Measurements from ENCODE around the gene PDE9A.

Gene PDE9A

DNA sequence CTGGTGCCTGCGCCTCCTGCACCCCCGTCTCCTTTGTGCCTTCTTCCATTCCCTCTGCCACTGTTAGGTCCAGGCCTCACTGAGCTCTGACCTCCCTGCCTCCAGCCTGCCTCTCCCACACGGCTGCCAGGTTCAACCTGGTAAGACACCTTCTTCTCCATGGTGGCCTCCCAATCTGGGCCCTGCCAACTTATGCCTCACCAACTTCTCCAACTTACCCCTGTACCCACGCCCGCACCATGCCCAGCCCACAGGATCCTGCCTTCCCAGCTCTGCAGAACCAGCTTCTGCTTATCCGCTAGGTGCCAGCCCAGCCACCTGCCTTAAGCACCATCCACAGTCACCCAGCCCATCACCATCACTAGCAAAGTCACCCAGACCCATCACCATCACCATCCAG is 37.2 kb downstream of the PDE9A start:
- no peak overlapping the region for H3K4me3 ChIP-seq (replicated peaks; ENCODE audit: insufficient read depth, low read length)
- H3K27me3 ChIP-seq (ENCODE audit: insufficient read depth, poor library complexity, severe bottlenecking): no peaks in the 10 kb centered on the region
- H3K27ac ChIP-seq (replicated peaks): no peak overlapping the region
- DNase-seq (ENCODE audit: low read depth in 1 of 2, low spot score in 1 of 2): no peak
- TF ChIP-seq POLR2AphosphoS5 (IDR thresholded peaks at IDR 0.05; ENCODE audit: low read depth) (no peak), SPI1 (IDR thresholded peaks at IDR 0.05; ENCODE audit: borderline replicate concordance, low read depth) (no peak), GABPA (IDR thresholded peaks at IDR 0.05; ENCODE audit: low read depth) (no peak), CTCF (IDR thresholded peaks at IDR 0.05; ENCODE audit: insufficient read depth, low read length) (no peak)
- TF ChIP-seq, protein P1, sequence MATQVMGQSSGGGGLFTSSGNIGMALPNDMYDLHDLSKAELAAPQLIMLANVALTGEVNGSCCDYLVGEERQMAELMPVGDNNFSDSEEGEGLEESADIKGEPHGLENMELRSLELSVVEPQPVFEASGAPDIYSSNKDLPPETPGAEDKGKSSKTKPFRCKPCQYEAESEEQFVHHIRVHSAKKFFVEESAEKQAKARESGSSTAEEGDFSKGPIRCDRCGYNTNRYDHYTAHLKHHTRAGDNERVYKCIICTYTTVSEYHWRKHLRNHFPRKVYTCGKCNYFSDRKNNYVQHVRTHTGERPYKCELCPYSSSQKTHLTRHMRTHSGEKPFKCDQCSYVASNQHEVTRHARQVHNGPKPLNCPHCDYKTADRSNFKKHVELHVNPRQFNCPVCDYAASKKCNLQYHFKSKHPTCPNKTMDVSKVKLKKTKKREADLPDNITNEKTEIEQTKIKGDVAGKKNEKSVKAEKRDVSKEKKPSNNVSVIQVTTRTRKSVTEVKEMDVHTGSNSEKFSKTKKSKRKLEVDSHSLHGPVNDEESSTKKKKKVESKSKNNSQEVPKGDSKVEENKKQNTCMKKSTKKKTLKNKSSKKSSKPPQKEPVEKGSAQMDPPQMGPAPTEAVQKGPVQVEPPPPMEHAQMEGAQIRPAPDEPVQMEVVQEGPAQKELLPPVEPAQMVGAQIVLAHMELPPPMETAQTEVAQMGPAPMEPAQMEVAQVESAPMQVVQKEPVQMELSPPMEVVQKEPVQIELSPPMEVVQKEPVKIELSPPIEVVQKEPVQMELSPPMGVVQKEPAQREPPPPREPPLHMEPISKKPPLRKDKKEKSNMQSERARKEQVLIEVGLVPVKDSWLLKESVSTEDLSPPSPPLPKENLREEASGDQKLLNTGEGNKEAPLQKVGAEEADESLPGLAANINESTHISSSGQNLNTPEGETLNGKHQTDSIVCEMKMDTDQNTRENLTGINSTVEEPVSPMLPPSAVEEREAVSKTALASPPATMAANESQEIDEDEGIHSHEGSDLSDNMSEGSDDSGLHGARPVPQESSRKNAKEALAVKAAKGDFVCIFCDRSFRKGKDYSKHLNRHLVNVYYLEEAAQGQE (IDR thresholded peaks at IDR 0.05; ENCODE audit: insufficient replicate concordance, low read depth): no peak

DNA sequence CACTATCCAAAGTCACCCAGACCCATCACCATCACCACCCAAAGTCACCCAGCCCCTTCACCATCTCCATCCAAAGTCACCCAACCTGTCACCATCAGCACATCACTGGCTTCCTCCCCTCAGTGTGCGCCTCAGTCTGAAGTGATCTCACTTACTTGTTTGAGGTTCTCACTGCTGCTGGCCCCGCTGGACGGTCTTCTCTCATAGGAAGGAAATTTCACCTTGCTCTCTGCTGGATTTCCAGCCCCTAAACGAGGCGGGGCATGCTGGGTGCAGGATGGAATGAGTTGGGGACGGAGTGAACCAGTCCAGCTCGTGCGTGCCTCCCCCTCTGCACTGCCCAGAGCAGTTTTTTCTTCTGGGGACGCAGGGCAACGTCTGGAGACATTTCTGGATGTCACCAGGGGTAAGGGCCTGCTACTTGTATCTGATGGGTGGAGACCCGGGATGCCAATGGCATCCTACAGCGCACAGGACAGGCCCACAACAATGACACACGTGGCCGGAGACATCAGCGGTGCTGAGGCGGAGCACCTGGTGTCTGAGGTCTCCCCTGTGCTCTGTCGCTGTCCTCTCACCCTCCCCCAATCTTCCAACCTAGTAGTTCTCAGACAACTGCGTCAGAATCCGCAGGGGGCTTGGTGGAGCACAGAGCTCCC is 38.6 kb downstream of the PDE9A start:
- no peak overlapping the region for H3K4me3 ChIP-seq (replicated peaks; ENCODE audit: insufficient read depth, low read length)
- no peaks in the 10 kb centered on the region for H3K27me3 ChIP-seq (ENCODE audit: insufficient read depth, poor library complexity, severe bottlenecking)
- no peak for DNase-seq (ENCODE audit: low read depth in 1 of 2, low spot score in 1 of 2)
- TF ChIP-seq CTCF (IDR thresholded peaks at IDR 0.05; ENCODE audit: insufficient read depth, low read length) (no peak), SPI1 (IDR thresholded peaks at IDR 0.05; ENCODE audit: borderline replicate concordance, low read depth) (no peak), GABPA (IDR thresholded peaks at IDR 0.05; ENCODE audit: low read depth) (no peak), POLR2AphosphoS5 (IDR thresholded peaks at IDR 0.05; ENCODE audit: low read depth) (no peak)
- TF ChIP-seq, protein P1 (IDR thresholded peaks at IDR 0.05; ENCODE audit: insufficient replicate concordance, low read depth): no peak
- no peak overlapping the region for H3K27ac ChIP-seq (replicated peaks)

- H3K27ac ChIP-seq (replicated peaks): no peak overlapping the region
- TF ChIP-seq CTCF (IDR thresholded peaks at IDR 0.05; ENCODE audit: insufficient read depth, low read length) (no peak), SPI1 (IDR thresholded peaks at IDR 0.05; ENCODE audit: borderline replicate concordance, low read depth) (no peak), POLR2AphosphoS5 (IDR thresholded peaks at IDR 0.05; ENCODE audit: low read depth) (no peak)
- no peak overlapping the region for H3K4me3 ChIP-seq (replicated peaks; ENCODE audit: insufficient read depth, low read length)
- no peak for DNase-seq (ENCODE audit: low read depth in 1 of 2, low spot score in 1 of 2)
- H3K27me3 ChIP-seq (ENCODE audit: insufficient read depth, poor library complexity, severe bottlenecking): no peaks in the 10 kb centered on the region
Observed at GRCh38 chr21:42692688-42693087, 39.3 kb downstream of the PDE9A start.
